ENCODE results near the gene XPOT. TPM values are rescaled to one million over a fixed set of nuclear protein-coding genes. Genes with fewer than 3 reads are reported as not detected.
A peak's percentile ranks its signal among the peaks of the same experiment; 100 is the strongest.

XPOT gene
- total RNA-seq, 6 donors from 2014 or later = 22.0 to 72.8 (median 32.8) TPM

- TF ChIP-seq CTCF (IDR thresholded peaks at IDR 0.05) = no peak
- TF ChIP-seq EP300 (IDR thresholded peaks at IDR 0.05) = no peak
- TF ChIP-seq POLR2A (IDR thresholded peaks at IDR 0.05) = no peak
- TF ChIP-seq POLR2AphosphoS5 (IDR thresholded peaks at IDR 0.05) = no peak
- no peaks in the 10 kb centered on the region for H3K9me3 ChIP-seq
- no peaks in the 10 kb centered on the region for H3K27me3 ChIP-seq
- H3K27ac ChIP-seq = peak overlapping the region; percentile 69 to 86 (median 76)
- H3K4me1 ChIP-seq = peaks cover 19 to 41% (median 28%) of the 10 kb centered on the region in 4 donors
- H3K36me3 ChIP-seq = peaks cover 0 to 40% (median 7%) of the 10 kb centered on the region in 4 donors
- ATAC-seq (ENCODE audit: low FRiP score in 2 of 2) (peak in 1 of 2 donors; percentile 48), DNase-seq (peak in 1 of 2 donors; percentile 24)
- 14 to 25% methylated on average over 3 of the region's 3 CpGs for WGBS, 2 donors
- peak overlapping the region in 3 of 4 donors; percentile 13 to 35 (median 30) for H3K4me3 ChIP-seq
Observed at GRCh38 chr12:64459394-64459891, 55.3 kb downstream of the XPOT start.

- Histone ChIP-seq H3K36me3 (peaks cover 0 to 60% (median 18%) of the 10 kb centered on the region in 4 donors), H3K27ac (no peak overlapping the region), H3K9me3 (no peaks in the 10 kb centered on the region), H3K27me3 (no peaks in the 10 kb centered on the region), H3K4me3 (no peak overlapping the region), H3K4me1 (peaks cover 19 to 33% (median 21%) of the 10 kb centered on the region in 4 donors)
- 80 to 90% methylated on average over 2 of the region's 2 CpGs for WGBS, 2 donors
- ATAC-seq (ENCODE audit: low FRiP score in 2 of 2) (peak in 1 of 2 donors; percentile 77), DNase-seq (no peak)
- TF ChIP-seq POLR2A (IDR thresholded peaks at IDR 0.05) (no peak), CTCF (IDR thresholded peaks at IDR 0.05) (no peak), POLR2AphosphoS5 (IDR thresholded peaks at IDR 0.05) (no peak), EP300 (IDR thresholded peaks at IDR 0.05) (no peak)
Observed at GRCh38 chr12:64461634-64462414, 57.6 kb downstream of the XPOT start.

- ATAC-seq (ENCODE audit: low FRiP score in 2 of 2) = no peak
- TF ChIP-seq POLR2A (IDR thresholded peaks at IDR 0.05) = no peak
- TF ChIP-seq CTCF (IDR thresholded peaks at IDR 0.05) = no peak
- TF ChIP-seq POLR2AphosphoS5 (IDR thresholded peaks at IDR 0.05) = no peak
- TF ChIP-seq EP300 (IDR thresholded peaks at IDR 0.05) = no peak
- peaks cover 4 to 92% (median 41%) of the 10 kb centered on the region in 4 donors for H3K36me3 ChIP-seq
- no peak for DNase-seq
- H3K27ac ChIP-seq = no peak overlapping the region
- no peaks in the 10 kb centered on the region for H3K9me3 ChIP-seq
- no peak overlapping the region for H3K4me3 ChIP-seq
- H3K27me3 ChIP-seq = no peaks in the 10 kb centered on the region
- H3K4me1 ChIP-seq = no peaks in the 10 kb centered on the region
Observed at GRCh38 chr12:64466178-64466577, 62.0 kb downstream of the XPOT start.

- H3K36me3 ChIP-seq = peaks cover 4 to 98% (median 48%) of the 10 kb centered on the region in 4 donors
- 72% methylated on average over 5 of the region's 5 CpGs for WGBS, 2 donors
- no peak for TF ChIP-seq EP300 (IDR thresholded peaks at IDR 0.05)
- TF ChIP-seq CTCF (IDR thresholded peaks at IDR 0.05) = no peak
- TF ChIP-seq POLR2A (IDR thresholded peaks at IDR 0.05) = no peak
- no peak for TF ChIP-seq POLR2AphosphoS5 (IDR thresholded peaks at IDR 0.05)
- no peaks in the 10 kb centered on the region for H3K4me1 ChIP-seq
- no peak for DNase-seq
- H3K27me3 ChIP-seq = no peaks in the 10 kb centered on the region
- ATAC-seq (ENCODE audit: low FRiP score in 2 of 2) = no peak
- H3K27ac ChIP-seq = no peak overlapping the region
- H3K4me3 ChIP-seq = no peak overlapping the region
- H3K9me3 ChIP-seq = no peaks in the 10 kb centered on the region
Observed at GRCh38 chr12:64468966-64469365, 64.8 kb downstream of the XPOT start.
